Spleen (tissue), 11 donors: ENCODE data around the gene METTL2B. TPM values are rescaled to one million over a fixed set of nuclear protein-coding genes. Genes with fewer than 3 reads are reported as not detected.
A peak's percentile ranks its signal among the peaks of the same experiment; 100 is the strongest.
"Not testable (repeated sequence)": the region's sequence is repeated elsewhere in the genome, so short reads cannot be mapped to it uniquely, and the experiment has no call there.

Experiments
- DNase-seq: peaks from one replicate; pipeline ENCODE4 v3.0.0-alpha.2; 2020
- H3K27ac ChIP-seq, 8 donors: fragments of 200-600 bp; sonication (generic) in 7 of 8; 1 replicate in 4 of 8; 2 replicates in 4 of 8; pipeline versions ENCODE4 v1.5.0 to v1.8.0; 2016 to 2021; ENCODE audit warnings: inconsistent platforms in 4 of 8, mild to moderate bottlenecking in 4 of 8, moderate library complexity in 1 of 8
- H3K27me3 ChIP-seq, 7 donors: fragments of 200-600 bp; sonication (generic) in 6 of 7; replicated peaks in 1 of 7; 1 replicate in 4 of 7; 2 replicates in 3 of 7; pipeline versions ENCODE4 v1.5.0 to v1.8.0; 2016 to 2021; ENCODE audit warnings: inconsistent platforms in 3 of 7, mild to moderate bottlenecking in 1 of 7
- H3K36me3 ChIP-seq, 6 donors: fragments of 200-600 bp; sonication (generic) in 5 of 6; 1 replicate in 4 of 6; 2 replicates in 2 of 6; pipeline versions ENCODE4 v1.5.0 to v1.8.0; 2016 to 2021; ENCODE audit warnings: inconsistent platforms in 2 of 6
- H3K4me1 ChIP-seq, 6 donors: fragments of 200-600 bp; sonication (generic) in 5 of 6; 1 replicate in 3 of 6; 2 replicates in 3 of 6; pipeline versions ENCODE4 v1.5.0 to v1.8.0; 2016 to 2021; ENCODE audit warnings: inconsistent platforms in 3 of 6
- H3K4me3 ChIP-seq, 8 donors: fragments of 200-600 bp; sonication (generic) in 7 of 8; 1 replicate in 4 of 8; 2 replicates in 4 of 8; pipeline versions ENCODE4 v1.5.0 to v1.8.0; 2016 to 2021; ENCODE audit warnings: inconsistent platforms in 4 of 8, mild to moderate bottlenecking in 4 of 8, moderate library complexity in 2 of 8
- H3K9me3 ChIP-seq, 8 donors: fragments of 200-600 bp; sonication (generic) in 7 of 8; 1 replicate in 4 of 8; 2 replicates in 4 of 8; pipeline versions ENCODE4 v1.5.0 to v1.8.0; 2016 to 2021; ENCODE audit warnings: inconsistent platforms in 4 of 8
- POLR2AphosphoS5 ChIP-seq, 3 donors: sonication (generic); formaldehyde crosslinking; IDR thresholded peaks; one replicate each; pipeline ENCODE4 v1.5.1; 2017; ENCODE audit warnings: antibody characterized with exemption in 3 of 3
- WGBS, 5 donors: extraction: QIAGEN DNeasy Blood & Tissue Kit in 3 of 5; methylation state at CpG; one replicate each; pipeline versions ENCODE4 v1.1.5 to v1.1.7; 2013 to 2018; 5-methylcytosine and 5-hydroxymethylcytosine counted together
- intact Hi-C: fragments of 100-400 bp; cut with DNase I; formaldehyde crosslinking; loops from one replicate; pipeline ENCODE4 v1.15.0; 2023; ENCODE audit warnings: low total_unique reads
- polyA plus RNA-seq, 3 donors: library from polyadenylated mRNA; stranded (reverse); fragments of 200-250 nt; gene quantifications; one replicate each; pipeline ENCODE4 v1.2.1, GENCODE V29; 2013
- total RNA-seq, 7 donors: library from RNA; depleted of rRNA in 3 of 7; stranded (reverse); fragments of >200 nt in 3 of 7; fragmentation: NEBNext Ultra II Directional in 4 of 7; extraction: Animal tissue kit (Norgen Biotek cat#: 25700) in 4 of 7; gene quantifications; one replicate each; pipeline versions ENCODE4 v1.1.0 to v1.2.1, GENCODE V29; 2016 to 2021
- TF ChIP-seq, protein P1 (sequence below), 11 experiments: fragments of 200-600 bp in 7 of 11; fragments of 450-650 bp in 4 of 11; sonication (generic) in 4 of 11; IDR thresholded peaks in 8 of 11; conservative IDR thresholded peaks in 3 of 11; 1 replicate in 7 of 11; 2 replicates in 4 of 11; pipeline versions ENCODE4 v1.4.0 to v1.8.0; 2016 to 2021; ENCODE audit warnings: antibody characterized with exemption in 11 of 11, inconsistent platforms in 4 of 11, mild to moderate bottlenecking in 1 of 11
- donor health status: healthy with polysubstance abuse.
- donor health status: DM: no; HTN: no; CAD: no; lungs with moderate emphysema.
- donor health status: DM: no; HTN: no; CAD: no.
- donor health status: Bipolar disorder and iron deficiency.
- donor health status: healthy.
- donor health status: DM: no; HTN: no; CAD: no.
- donor health status: DM: yes; HTN: yes; CAD: no.

METTL2B gene
- total and polyA plus RNA-seq, 10 donors: 6.7 to 32.8 (median 20.5) TPM

GRCh38 chr7:128531105-128531954 lies 54.8 kb downstream of the METTL2B start:
- Histone ChIP-seq H3K4me3 (peak overlapping the region; percentile 52 to 89 (median 60)), H3K27ac (peak overlapping the region; percentile 91 to 99 (median 98)), H3K4me1 (peaks cover 16 to 57% (median 33%) of the 10 kb centered on the region in 6 donors), H3K36me3 (peaks cover 0 to 26% (median 6%) of the 10 kb centered on the region in 6 donors)
- TF ChIP-seq POLR2AphosphoS5 (IDR thresholded peaks at IDR 0.05): peak; percentile 42 to 69 (median 61)
- peak; percentile 95 for DNase-seq
- H3K27me3 ChIP-seq, intact Hi-C loops, H3K9me3 ChIP-seq: not testable (repeated sequence)
- WGBS, 5 donors: 0 to 1% (median 1%) methylated on average over 21 to 92 of the region's 92 CpGs

GRCh38 chr7:128531955-128532478 lies 55.5 kb downstream of the METTL2B start:
- intact Hi-C loops, H3K27me3 ChIP-seq, H3K9me3 ChIP-seq: not testable (repeated sequence)
- TF ChIP-seq POLR2AphosphoS5 (IDR thresholded peaks at IDR 0.05): peak; percentile 22 to 50 (median 45)
- Histone ChIP-seq H3K36me3 (peaks cover 0 to 33% (median 6%) of the 10 kb centered on the region in 6 donors), H3K4me1 (peaks cover 16 to 64% (median 37%) of the 10 kb centered on the region in 6 donors), H3K27ac (peak overlapping the region; percentile 91 to 99 (median 98)), H3K4me3 (peak overlapping the region; percentile 52 to 89 (median 60))
- peak; percentile 89 for DNase-seq
- 0 to 1% (median 0%) methylated on average over 15 to 35 of the region's 35 CpGs for WGBS, 5 donors

GRCh38 chr7:128532956-128533355 lies 56.4 kb downstream of the METTL2B start:
- DNase-seq, H3K9me3 ChIP-seq, H3K27me3 ChIP-seq, intact Hi-C loops: not testable (repeated sequence)
- Histone ChIP-seq H3K36me3 (peaks cover 0 to 38% (median 6%) of the 10 kb centered on the region in 6 donors), H3K27ac (peak overlapping the region in 4 of 8 donors; percentile 98 to 99 (median 99)), H3K4me3 (peak overlapping the region in 6 of 8 donors; percentile 5 to 89 (median 40)), H3K4me1 (peaks cover 16 to 73% (median 40%) of the 10 kb centered on the region in 6 donors)
- 0 to 11% (median 5%) methylated on average over 1 of the region's 1 CpG for WGBS, 5 donors

DNA sequence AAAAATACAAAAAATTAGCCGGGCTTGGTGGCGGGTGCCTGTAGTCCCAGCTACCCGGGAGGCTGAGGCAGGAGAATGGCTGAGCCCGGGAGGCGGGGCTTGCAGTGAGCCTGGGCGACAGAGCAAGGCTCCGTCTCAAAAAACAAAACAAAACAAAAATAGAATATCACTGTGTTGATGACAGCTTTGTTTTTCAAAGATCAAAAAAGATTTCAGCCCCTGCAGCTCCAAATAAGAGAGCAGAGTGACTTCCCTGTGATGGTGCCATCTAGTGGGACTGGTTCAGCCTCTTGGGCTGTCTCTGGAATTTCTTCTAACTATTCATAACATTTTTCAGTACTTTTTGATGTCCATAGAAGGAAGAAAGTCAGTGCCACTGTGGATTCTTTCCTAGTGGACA lies 60.9 kb downstream of the METTL2B start:
- WGBS, 5 donors: 45 to 60% (median 53%) methylated on average over 7 of the region's 7 CpGs
- DNase-seq, H3K27me3 ChIP-seq, H3K4me3 ChIP-seq, H3K9me3 ChIP-seq, intact Hi-C loops: not testable (repeated sequence)
- H3K4me1 ChIP-seq: peaks cover 12 to 89% (median 43%) of the 10 kb centered on the region in 6 donors
- H3K36me3 ChIP-seq: peaks cover 0 to 79% (median 12%) of the 10 kb centered on the region in 6 donors
- TF ChIP-seq, protein P1, sequence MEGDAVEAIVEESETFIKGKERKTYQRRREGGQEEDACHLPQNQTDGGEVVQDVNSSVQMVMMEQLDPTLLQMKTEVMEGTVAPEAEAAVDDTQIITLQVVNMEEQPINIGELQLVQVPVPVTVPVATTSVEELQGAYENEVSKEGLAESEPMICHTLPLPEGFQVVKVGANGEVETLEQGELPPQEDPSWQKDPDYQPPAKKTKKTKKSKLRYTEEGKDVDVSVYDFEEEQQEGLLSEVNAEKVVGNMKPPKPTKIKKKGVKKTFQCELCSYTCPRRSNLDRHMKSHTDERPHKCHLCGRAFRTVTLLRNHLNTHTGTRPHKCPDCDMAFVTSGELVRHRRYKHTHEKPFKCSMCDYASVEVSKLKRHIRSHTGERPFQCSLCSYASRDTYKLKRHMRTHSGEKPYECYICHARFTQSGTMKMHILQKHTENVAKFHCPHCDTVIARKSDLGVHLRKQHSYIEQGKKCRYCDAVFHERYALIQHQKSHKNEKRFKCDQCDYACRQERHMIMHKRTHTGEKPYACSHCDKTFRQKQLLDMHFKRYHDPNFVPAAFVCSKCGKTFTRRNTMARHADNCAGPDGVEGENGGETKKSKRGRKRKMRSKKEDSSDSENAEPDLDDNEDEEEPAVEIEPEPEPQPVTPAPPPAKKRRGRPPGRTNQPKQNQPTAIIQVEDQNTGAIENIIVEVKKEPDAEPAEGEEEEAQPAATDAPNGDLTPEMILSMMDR (IDR thresholded peaks at IDR 0.05 in 8 of 11, conservative IDR thresholded peaks at IDR 0.05 in 3 of 11): peak in 6 of 11 experiments; percentile 7 to 53 (median 33)
- peak overlapping the region in 3 of 8 donors; percentile 26 to 51 (median 32) for H3K27ac ChIP-seq

DNA sequence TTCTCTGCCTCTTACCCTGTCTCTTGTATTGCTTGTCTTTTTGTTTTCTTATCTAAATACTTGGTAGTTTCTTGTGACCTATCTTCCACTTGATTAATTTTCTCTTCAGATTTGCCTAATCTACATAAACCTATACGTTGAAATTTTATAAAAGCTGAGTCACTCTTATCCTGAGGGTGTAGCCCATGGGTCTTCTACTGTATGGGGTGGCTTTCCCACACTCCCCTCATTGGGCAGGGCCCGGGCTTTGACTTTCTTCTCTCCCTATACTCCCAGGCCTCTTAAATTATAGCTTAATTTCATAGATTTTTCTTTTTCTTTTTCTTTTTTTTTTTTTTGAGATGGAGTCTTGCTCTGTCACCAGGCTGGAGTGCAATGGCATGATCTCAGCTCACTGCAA lies 66.0 kb downstream of the METTL2B start:
- intact Hi-C loops: not testable (repeated sequence)

DNA sequence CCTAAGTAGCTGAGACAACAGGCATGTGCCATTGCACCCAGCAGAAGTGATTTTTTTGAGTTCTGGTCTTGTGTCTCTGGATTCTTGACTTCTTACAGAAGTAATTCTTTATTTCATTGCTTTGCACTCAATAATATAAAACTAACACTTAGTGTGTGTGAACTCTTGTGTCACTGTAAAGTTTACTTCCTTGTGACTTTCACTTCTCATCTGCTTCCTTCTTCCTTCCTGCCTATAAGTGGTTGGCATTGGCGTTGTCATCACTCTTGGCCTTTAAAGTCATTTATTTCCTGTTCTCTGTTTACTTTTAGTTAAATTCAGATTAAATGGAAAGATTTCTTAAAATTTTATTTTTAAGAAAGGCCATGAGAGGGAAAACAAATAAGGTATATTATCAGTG lies 66.8 kb downstream of the METTL2B start:
- DNase-seq, H3K27me3 ChIP-seq, H3K9me3 ChIP-seq, H3K4me3 ChIP-seq, intact Hi-C loops: not testable (repeated sequence)
- Histone ChIP-seq H3K36me3 (peaks cover 0 to 91% (median 23%) of the 10 kb centered on the region in 6 donors), H3K4me1 (peaks cover 3 to 76% (median 36%) of the 10 kb centered on the region in 6 donors), H3K27ac (peak overlapping the region in 5 of 8 donors; percentile 32 to 54 (median 47))
- TF ChIP-seq POLR2AphosphoS5 (IDR thresholded peaks at IDR 0.05): peak in 1 of 3 donors; percentile 22
- 0 to 36% (median 10%) methylated on average over 1 of the region's 1 CpG for WGBS, 5 donors

More for the DNA sequence above, 66.0 kb downstream of the METTL2B start:
- not testable (repeated sequence) for DNase-seq, H3K27me3 ChIP-seq, H3K9me3 ChIP-seq, H3K4me3 ChIP-seq
- H3K27ac ChIP-seq: peak overlapping the region in 2 of 8 donors; percentile 47 to 54
- 59 to 73% (median 63%) methylated on average over 2 of the region's 2 CpGs for WGBS, 5 donors
- H3K36me3 ChIP-seq: peaks cover 0 to 88% (median 18%) of the 10 kb centered on the region in 6 donors
- peaks cover 8 to 79% (median 36%) of the 10 kb centered on the region in 6 donors for H3K4me1 ChIP-seq

DNA sequence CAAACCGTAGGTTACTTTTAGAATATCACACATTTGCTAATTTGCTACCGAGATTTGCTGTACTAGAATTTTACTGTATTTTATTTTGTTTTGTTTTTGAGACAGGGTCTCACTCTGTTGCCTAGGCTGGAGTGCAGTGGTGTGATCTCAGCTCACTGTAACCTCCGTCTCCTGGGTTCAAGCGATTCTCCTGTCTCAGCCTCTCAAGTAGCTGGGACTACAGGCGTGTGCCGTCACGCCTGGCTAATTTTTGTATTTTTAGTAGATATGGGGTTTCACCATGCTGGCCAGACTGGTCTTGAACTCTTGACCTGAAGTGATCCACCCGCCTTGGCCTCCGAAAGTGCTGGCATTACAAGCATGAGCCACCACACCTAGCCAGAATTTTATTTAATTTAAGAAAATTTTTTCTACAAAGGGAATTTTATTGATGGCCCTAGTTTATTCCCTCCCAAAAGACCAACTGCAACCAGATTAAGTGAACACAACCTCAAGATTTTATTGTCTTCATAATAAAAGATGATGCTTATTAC lies 69.8 kb downstream of the METTL2B start:
- H3K4me3 ChIP-seq, H3K9me3 ChIP-seq, H3K27ac ChIP-seq, intact Hi-C loops, DNase-seq, H3K27me3 ChIP-seq: not testable (repeated sequence)
- WGBS, 5 donors: 75 to 87% (median 81%) methylated on average over 9 of the region's 9 CpGs
- H3K4me1 ChIP-seq: peaks cover 3 to 51% (median 29%) of the 10 kb centered on the region in 6 donors
- H3K36me3 ChIP-seq: peaks cover 0 to 89% (median 21%) of the 10 kb centered on the region in 6 donors
